ENCODE results near the gene C4orf54. TPM values are rescaled to one million over a fixed set of nuclear protein-coding genes. Genes with fewer than 3 reads are reported as not detected.

The C4orf54 gene
- total and polyA plus RNA-seq, 4 donors: under 0.01 to 1.3 (median under 0.01) TPM; not detected in 1

Other genes with a start within 250 kb of the C4orf54 start
- gene ADH7, start 222.5 kb downstream of the C4orf54 start, total RNA-seq: not detected
- gene ADH7, start 222.5 kb downstream of the C4orf54 start, polyA plus RNA-seq: under 1 TPM; 0.10 to 0.13 TPM
- gene C4orf17, start 146.8 kb downstream of the C4orf54 start, total RNA-seq: not detected
- not detected for gene C4orf17, start 146.8 kb downstream of the C4orf54 start, polyA plus RNA-seq
- gene TRMT10A, start 93.8 kb downstream of the C4orf54 start, total RNA-seq: 1 to 10 TPM; 3.3 to 3.7 TPM
- gene TRMT10A, start 93.8 kb downstream of the C4orf54 start, polyA plus RNA-seq: 1 to 10 TPM; 1.1 to 4.6 TPM
- under 1 TPM; 0.48 to 0.65 TPM for gene MTTP, start 83.0 kb downstream of the C4orf54 start, total RNA-seq
- 10 to 100 TPM in 1 of 2 donors, not detected in 1; 13.6 TPM for gene MTTP, start 83.0 kb downstream of the C4orf54 start, polyA plus RNA-seq
- gene DAPP1, start 159.0 kb upstream of the C4orf54 start, total RNA-seq: 1 to 10 TPM; 2.7 to 6.4 TPM
- 1 to 10 TPM in 1 of 2 donors, under 1 TPM in 1; 0.28 to 4.3 TPM for gene DAPP1, start 159.0 kb upstream of the C4orf54 start, polyA plus RNA-seq
- 10 to 100 TPM; 31.1 to 31.5 TPM for gene LAMTOR3, start 236.6 kb upstream of the C4orf54 start, total RNA-seq
- 10 to 100 TPM; 36.9 to 53.1 TPM for gene LAMTOR3, start 236.6 kb upstream of the C4orf54 start, polyA plus RNA-seq